ENCODE measurements around the gene GRM7. TPM values are rescaled to one million over a fixed set of nuclear protein-coding genes. Genes with fewer than 3 reads are reported as not detected.

The GRM7 gene
- total RNA-seq, 4 donors from 2014 or later: 0.40 TPM; not detected in 3

GRCh38 chr3:6965881-6966280 lies 105.0 kb downstream of the GRM7 start:
- TF ChIP-seq CTCF (IDR thresholded peaks at IDR 0.05): no peak
- no peak for TF ChIP-seq POLR2A (IDR thresholded peaks at IDR 0.05)
- Histone ChIP-seq H3K9me3 (no peaks in the 10 kb centered on the region), H3K4me1 (no peaks in the 10 kb centered on the region), H3K27me3 (no peaks in the 10 kb centered on the region), H3K4me3 (no peak overlapping the region), H3K27ac (no peak overlapping the region), H3K36me3 (no peaks in the 10 kb centered on the region)
- DNase-seq: no peak

GRCh38 chr3:6971933-6972332 lies 111.0 kb downstream of the GRM7 start:
- no peak for TF ChIP-seq CTCF (IDR thresholded peaks at IDR 0.05)
- TF ChIP-seq POLR2A (IDR thresholded peaks at IDR 0.05): no peak
- Histone ChIP-seq H3K4me1 (no peaks in the 10 kb centered on the region), H3K36me3 (no peaks in the 10 kb centered on the region), H3K9me3 (peaks cover 0 to 5% (median 0%) of the 10 kb centered on the region in 4 donors), H3K27ac (no peak overlapping the region), H3K4me3 (no peak overlapping the region), H3K27me3 (no peaks in the 10 kb centered on the region)
- DNase-seq: no peak

GRCh38 chr3:6985848-6986247 lies 124.9 kb downstream of the GRM7 start:
- H3K36me3 ChIP-seq: no peaks in the 10 kb centered on the region
- DNase-seq: no peak
- H3K27me3 ChIP-seq: no peaks in the 10 kb centered on the region
- H3K4me3 ChIP-seq: no peak overlapping the region
- H3K27ac ChIP-seq: no peak overlapping the region
- no peaks in the 10 kb centered on the region for H3K9me3 ChIP-seq
- no peak for TF ChIP-seq CTCF (IDR thresholded peaks at IDR 0.05)
- TF ChIP-seq POLR2A (IDR thresholded peaks at IDR 0.05): no peak
- H3K4me1 ChIP-seq: no peaks in the 10 kb centered on the region

DNA sequence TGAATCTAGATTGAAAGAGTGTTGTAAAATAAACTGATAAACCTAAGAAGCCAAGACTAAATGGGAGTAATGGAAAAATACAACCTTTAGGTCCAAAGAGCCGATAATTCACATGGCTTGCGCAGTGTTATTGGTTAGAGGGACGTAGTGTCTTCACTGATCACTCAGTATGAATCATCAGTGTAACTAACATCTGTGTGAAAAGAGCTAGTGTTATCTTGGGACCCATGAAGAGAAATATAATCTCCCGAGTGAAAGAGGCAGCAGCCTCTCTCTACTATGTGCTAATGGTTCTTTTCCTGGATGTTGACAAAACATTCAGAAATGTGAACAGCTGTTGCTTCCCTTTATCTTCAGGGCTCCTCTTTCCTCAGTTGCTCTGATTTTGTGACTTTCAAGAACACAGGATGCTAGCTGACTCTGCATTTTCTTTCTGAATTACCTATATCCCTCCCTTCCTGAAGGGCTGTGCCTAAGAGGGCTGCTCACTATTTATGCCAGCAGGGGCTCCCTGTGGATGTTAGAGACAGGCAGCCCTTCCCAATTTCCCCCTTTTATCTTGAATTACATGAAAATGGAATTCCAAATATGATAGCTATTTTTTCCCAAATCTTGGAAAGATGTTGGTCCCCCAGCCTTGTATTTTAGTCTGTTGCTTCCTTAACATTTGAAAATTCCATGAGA lies 128.8 kb downstream of the GRM7 start:
- TF ChIP-seq POLR2A (IDR thresholded peaks at IDR 0.05): no peak
- TF ChIP-seq CTCF (IDR thresholded peaks at IDR 0.05): no peak
- DNase-seq: no peak
- no peak overlapping the region for H3K27ac ChIP-seq

GRCh38 chr3:6994081-6994668 lies 133.3 kb downstream of the GRM7 start:
- no peak for DNase-seq
- no peaks in the 10 kb centered on the region for H3K36me3 ChIP-seq
- no peak overlapping the region for H3K27ac ChIP-seq
- H3K4me1 ChIP-seq: no peaks in the 10 kb centered on the region
- no peak for TF ChIP-seq POLR2A (IDR thresholded peaks at IDR 0.05)
- no peak for TF ChIP-seq CTCF (IDR thresholded peaks at IDR 0.05)
- peaks cover 0 to 4% (median 0%) of the 10 kb centered on the region in 4 donors for H3K9me3 ChIP-seq
- H3K27me3 ChIP-seq: no peaks in the 10 kb centered on the region
- H3K4me3 ChIP-seq: no peak overlapping the region

More for the DNA sequence above, 128.8 kb downstream of the GRM7 start:
- no peaks in the 10 kb centered on the region for H3K9me3 ChIP-seq
- H3K4me3 ChIP-seq: no peak overlapping the region
- no peaks in the 10 kb centered on the region for H3K4me1 ChIP-seq
- H3K27me3 ChIP-seq: no peaks in the 10 kb centered on the region
- H3K36me3 ChIP-seq: no peaks in the 10 kb centered on the region
